NCI-H526 treated with DMSO at 0.1 percent for 48 hours (cell line): ENCODE results near the gene STXBP4.
"Not testable (repeated sequence)": the region's sequence is repeated elsewhere in the genome, so short reads cannot be mapped to it uniquely, and the experiment has no call there.

Experiments used
- DNase-seq: peaks from one replicate; lab custom pipeline; 2025; lab: John Stamatoyannopoulos, UW

The STXBP4 gene

DNA sequence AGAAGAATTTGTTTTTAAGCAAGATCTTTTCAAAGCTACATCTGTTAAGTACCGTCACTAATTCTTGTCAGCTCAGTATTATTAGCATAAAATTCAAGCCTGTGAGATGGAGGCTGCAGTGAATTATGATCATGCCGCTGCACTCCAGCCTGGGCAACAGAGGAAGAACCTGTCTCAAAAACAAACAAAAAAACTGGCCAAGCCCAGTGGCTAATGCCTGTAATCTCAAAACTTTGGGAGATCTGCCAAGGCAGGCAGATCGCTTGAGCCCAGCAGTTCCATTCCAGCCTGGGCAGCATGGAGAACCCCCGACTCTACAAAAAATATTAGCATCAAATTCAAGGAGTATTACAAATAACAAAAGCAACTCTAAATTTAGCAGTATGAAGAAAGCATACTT lies 88.0 kb downstream of the STXBP4 start:
- DNase-seq, result no peak

DNA sequence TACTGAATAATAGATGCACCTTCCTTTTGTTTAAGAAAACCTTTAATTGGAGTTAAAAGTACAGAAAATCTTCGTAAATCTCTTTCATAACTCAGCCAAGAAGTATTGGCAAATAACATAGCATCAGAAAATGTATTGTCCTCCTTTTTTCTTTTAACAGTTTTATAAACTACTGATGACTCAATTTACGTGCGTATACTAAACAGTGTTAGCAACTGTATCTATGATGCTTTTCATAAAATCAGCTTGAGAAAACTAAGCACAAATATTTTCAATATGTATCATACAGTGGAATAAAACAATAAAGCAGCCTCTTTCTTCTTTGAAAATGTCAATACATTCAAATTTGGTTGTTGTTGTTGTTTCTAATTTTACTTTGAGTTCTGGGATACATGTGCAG lies 88.6 kb downstream of the STXBP4 start:
- no peak for DNase-seq

DNA sequence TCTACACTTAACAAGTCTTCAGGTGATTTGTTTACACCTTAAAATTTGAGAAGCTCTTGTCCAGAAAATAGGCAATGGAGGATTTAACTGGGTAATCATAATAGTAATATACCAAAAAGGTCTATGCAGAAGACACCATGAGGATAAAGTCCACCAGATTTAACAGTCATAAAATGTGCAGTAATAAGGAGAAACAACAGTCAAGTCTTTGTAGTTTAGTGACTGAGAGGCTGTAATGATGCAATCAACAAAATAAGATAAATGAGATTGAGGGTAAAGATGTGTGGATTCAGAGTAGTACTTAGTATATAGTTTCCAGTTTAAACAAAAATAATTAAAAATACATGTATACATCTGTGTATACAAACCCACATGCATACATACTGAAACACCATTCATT lies 91.2 kb downstream of the STXBP4 start:
- no peak for DNase-seq

DNA sequence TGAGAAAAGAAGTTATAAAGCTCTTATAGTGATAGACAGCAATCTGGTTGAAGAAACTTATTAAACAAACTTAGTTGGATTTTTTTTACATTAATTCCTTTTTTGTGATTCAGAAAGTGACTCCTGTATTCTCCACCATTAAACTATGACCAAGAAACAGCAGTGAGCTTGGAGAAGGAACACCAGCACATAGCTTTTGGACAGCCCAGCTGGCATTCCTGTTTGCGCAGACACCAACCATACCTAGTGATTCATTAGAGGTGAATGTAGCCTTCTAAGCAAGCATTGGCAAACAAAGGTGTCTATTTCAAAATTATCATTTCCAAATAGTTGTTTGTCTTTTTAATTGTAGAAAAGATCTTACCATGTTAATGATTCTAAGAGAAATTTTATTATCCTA lies 94.4 kb downstream of the STXBP4 start:
- no peak for DNase-seq

DNA sequence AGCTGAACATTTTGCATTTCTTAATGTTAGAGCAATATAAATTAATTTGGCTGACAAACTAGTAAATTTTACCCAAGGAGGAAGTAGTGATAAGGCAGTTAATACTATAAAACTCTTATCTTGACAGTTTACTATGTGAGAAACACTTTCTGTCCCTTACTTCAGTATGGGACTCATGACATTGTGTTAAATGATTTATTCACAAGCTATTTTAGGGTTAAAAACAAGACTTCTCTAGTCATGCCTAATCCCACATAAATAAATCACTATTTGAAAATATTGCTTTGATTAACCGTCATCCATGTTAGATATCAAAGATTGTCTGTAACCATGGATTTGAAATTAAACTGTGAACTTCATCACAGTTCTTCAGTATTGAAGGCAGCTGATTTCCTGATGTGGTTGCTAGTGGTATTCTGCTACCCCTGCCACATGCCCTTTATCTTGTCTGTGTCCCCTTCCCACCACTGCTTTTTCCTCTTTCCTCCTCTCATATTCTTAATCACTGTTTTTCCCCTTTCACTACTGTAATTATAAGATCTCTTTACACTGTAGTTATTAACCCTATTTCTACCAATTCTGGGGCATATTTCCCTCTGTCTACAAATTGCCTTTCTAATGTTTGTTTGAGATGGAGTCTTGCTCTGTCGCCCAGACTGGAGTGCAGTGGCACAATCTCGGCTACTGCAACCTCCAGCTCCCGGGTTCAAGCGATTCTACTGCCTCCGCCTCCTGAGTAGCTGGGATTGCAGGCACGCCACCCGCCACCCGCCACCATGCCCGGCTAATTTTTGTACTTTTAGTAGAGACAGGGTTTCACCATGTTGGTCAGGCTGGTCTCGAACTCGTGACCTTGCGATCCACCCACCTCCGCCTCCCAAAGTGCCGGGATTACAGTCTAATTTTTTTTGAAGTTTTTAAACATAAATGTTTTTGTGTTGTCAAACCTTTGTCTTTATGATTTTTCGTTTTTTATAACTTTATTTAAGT lies 95.6 kb downstream of the STXBP4 start:
- DNase-seq, result no peak

DNA sequence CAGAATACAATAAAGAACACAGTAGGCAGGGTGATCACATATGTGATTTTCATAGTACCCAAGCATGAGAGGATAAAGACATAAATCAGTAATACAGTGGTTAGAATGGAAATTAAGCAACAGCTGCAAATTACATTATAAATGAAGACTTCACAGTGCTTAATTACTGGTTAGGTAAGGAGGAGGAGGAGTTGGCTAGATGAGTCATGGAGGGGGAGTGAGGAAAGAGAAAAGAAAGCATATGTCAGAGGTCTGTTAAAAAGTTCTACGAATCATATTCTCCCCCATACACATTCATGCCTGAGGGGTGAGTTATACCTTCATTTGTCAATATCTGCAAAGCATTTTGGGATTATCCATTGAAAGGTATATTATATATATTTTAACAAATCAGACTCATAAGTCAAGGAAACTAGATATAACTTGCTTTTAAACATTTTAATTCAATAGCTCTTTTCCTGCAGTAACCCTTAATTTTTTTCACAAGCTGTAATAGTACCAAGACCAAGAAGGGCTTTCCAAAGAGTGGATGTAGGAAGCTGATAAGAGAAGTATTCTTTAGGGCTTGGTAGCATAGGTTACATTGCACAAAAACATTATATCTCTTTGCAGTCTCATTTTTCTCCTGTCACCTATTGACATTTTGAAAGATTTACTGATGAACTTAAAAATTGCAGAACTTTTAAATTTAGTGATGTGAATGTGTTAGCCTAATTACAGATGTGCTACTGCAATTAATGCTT lies 99.3 kb downstream of the STXBP4 start:
- DNase-seq, result no peak

DNA sequence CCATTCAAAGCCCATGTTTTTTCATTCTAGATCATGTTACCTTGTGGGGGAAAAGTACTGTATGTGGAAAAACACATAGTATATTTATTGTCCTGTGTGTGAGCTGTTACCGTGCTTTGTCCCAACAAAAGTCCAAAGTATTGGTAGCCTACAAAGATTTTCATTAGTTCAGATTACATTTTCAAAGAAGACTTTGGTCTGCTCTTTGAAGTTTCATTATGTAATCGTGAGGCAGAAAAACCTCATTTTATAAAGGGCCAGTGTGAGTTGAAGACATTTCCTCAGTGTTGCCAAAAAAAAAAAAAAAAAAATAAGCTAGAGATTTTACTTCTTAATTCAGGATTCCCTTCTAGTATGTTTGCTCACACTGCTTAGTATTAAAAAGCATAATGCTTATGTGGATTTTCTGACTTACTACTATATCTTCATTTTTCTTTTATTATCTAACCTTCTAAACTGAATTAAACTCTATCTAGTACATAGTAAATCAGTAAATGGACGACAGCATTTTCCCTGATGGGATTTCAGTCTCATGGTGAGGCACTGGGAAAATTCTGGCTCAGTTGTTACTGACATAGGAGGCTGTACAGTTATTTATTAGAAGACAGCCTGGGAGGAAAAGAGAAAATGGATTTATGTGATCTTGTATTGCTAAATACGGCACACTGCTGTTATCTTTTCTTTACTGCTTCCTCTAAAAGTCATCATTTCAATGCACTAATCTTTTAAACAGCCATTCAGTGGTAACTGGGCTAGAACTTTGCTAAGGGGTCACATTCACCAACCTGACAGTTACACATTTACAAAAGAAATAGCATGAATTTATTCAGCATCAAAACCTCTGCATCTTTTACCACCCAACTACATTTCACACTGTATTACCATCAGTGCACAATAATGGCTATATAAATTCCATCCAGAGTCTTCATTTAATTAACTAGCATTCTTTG lies 100.6 kb downstream of the STXBP4 start:
- DNase-seq, result no peak

DNA sequence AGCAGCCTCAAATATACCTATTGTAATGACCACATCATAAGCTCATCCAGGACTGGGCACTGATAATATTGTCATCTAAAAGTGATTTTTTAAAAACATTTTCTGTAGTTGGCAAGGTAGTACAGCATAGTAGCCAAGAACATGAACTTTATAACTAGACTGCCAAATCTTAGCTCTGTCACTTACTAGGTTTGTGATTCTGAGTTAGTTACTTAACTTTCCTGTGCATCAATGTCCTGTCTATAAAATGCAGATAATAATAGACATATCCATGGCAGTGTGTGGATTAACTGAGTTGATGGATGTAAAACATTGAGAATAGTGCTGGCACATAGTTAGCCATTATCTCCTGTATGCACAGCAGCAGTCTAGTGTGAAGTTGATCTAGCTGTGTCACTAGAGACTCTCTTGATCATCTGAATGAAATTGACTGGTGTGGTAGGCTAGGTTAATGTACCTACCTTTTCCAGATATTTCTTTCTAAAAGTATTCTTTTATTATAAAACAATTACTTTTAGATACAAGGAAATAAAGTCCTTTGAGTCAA lies 101.5 kb downstream of the STXBP4 start:
- DNase-seq, result no peak

DNA sequence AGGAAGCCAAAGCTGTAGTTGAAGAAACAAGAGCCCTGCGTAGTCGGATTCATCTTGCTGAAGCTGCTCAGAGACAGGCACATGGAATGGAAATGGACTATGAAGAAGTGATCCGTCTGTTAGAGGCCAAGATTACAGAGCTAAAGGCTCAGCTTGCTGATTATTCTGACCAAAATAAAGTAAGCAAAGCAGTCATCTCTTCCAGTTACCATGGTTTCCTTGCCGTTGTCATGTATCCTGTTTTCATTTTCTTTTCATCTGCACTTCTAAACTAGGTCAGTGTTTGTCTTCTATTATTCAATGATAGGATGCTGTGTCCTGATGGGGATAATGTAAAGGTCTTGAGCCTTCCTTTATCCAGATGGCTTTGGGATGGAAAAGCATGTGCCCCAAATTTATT lies 104.3 kb downstream of the STXBP4 start:
- DNase-seq, result no peak

DNA sequence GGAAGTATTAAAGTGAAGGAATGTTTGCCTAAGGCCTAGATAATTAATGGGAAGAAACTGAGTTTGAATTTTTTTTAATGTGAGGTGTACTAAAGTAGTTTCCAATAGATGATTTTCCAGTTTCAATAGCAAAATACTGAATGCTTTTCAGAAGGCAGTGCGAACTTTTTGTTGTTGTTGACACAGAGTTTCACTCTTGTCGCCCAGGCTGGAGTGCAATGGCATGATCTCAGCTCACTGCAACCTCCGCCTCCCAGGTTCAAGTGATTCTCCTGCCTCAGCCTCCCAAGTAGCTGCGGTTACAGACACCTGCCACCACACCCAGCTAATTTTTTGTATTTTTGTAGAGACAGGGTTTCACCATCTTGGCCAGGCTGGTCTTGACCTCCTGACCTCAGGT lies 104.9 kb downstream of the STXBP4 start:
- not testable (repeated sequence) for DNase-seq

DNA sequence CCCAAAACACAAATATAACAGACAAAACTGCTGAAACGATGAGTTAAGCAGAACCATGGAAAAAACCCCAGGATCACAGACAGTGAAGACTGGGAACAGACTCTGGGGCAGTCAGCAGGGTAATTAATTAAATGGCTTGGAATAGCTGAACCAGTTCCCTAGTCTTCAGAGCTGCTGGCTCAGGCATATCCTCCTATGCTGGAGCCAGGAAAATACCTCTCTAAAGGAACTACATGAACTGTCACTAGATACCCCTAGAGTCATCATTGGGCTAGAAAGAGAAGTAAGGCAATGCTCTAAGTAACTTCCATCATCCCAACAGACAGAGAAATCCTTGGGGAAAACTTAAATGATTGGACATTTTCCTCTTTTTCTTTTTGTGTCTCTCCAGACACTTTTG lies 113.0 kb downstream of the STXBP4 start:
- DNase-seq, result no peak

DNA sequence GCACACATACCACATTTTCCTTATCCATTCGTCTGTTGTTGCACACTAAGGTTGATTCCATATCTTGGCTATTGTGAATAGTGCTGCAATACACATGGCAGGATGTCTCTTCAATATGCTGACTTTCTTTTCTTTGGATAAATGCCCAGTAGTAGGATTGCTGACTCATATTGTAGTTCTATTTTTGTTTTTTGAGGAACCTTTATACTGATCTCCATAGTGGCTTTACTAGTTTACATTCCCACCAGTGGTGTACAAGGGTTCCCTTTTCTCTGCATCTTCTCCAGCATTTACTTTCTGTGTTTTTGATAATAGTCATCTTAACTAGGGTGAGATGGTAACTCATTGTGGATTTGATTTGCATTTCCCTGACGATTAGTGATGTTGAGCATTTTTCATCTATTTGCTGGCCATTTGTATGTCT lies 118.1 kb downstream of the STXBP4 start:
- no peak for DNase-seq

DNA sequence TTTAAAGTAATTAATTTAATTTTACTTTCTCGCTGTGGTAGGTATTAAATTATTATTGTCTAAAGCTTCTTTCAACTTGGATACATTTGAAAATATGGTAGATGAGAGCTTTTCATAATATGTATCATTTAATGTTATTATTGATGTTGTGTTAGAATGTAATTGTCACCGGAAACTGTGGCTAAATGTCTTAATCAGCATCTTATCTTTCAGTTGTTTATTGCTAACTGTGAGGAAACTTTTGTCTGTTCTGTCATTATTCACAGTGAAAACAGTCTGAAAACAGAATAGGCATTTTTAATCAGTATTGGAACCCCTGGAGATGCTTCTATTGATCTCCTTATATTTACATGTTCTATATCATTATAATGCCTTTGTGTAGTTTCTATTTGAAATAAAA lies 120.7 kb downstream of the STXBP4 start:
- no peak for DNase-seq

DNA sequence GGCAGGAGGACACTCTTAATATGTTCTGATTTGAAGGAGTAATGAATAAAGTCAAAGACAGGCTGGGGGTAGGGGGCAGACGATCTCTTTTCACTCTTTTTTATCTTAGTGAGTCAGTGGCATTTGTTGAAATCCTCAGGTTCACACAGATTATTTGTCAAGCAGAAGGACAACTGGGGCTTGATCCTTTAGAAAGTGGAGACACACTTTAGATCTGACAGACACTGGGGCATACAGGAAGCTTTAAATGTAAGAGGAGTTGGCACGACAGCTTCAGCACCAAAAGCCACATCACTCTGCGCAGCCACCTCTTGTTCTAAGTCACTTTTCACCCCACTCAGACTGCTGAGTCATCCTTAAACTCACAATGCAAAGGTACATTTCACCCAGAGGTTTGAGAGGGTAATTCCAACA lies 121.5 kb downstream of the STXBP4 start:
- DNase-seq, result no peak

DNA sequence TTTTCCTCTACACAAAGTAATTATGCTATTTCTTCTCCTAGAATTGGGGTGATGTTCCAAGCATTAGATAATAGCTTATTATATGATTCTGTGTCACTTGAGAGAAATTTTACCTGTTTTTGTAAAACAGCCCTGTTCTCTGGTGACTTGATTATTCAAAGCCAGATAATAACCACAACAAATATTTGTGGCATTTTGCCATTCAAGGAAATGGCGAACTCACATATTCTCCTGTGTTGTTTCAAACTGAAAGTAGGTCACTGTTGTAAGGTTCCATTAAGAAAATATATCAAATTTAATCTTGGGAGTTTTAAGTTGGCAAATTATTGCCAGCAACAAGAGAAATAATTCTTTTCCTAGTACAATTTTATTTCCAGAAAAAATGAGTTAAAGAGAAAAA lies 124.8 kb downstream of the STXBP4 start:
- no peak for DNase-seq

DNA sequence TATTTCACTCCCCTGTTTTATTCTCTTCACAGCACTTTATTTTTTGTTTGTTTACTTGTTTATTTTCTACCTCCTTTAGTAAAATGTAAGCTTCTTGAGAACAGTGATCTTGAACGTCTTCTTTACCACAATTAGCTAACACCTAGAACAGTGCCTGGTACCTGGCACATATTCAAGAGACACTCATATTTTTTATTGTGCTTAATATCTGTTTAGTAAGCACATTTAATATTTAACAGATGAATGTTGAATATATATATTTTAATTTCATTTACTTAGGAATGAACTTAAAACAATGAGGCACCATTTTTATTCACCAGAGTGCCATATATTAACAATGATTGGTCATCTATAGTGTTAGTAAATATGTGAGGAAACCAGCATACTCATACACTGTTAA lies 130.2 kb downstream of the STXBP4 start:
- no peak for DNase-seq

DNA sequence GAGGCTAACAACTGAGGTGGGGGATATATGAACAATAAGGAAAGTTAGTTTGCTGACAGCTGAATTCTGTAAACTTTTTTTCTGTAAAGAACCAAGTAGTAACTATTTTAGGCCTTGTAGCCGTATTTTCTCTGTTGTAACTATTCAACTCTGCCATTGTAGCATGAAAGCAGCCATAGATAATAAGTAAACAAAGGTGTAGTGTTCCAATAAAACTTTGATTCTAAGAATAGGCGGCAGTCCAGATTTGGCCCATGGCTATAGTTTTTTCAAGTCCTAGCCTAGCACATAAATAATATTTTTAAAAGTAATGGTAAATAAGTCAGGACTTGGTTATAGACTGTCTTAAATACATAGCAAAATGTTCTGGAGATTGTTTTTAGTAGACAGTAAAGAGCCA lies 142.0 kb downstream of the STXBP4 start:
- DNase-seq, result no peak

DNA sequence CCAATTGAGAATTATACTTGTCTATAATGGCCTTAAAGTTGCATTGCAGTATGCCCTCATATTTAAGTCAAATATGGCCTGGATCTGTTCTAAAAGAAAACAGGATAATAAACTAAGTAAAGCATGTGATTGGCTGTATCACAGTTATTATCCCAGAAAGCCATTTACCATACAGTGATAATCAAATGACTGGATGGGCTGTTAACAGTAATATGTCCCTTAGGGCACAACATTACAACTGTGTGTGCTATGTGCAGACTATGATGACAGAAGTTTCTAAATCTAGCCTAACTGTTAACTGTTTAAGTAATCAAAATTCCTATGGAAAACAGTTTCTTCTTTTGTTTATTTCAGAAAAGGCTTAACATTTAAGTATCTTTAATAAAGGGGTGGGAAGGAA lies 145.7 kb downstream of the STXBP4 start:
- DNase-seq, result no peak

DNA sequence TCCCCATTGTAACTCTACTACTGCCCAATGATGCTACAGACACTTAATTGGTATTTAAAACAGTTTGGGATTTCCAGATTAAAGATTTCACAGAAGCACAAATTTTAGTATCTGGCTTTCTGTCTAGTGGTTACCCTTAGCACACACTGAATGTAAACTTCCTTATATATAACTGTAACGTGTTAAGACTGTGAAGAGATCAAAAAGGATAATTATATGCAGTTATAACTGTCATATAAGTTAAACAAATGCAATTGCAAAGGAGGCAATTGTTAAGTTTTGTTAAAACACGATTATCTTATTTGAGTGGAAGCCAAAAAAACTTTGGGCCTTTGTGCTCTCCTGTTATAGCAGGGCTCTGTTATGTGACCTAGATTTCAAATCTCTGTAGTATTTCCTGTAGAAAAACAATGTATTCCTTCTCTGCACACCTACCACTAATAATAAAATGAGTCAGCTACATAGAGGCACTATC lies 147.9 kb downstream of the STXBP4 start:
- no peak for DNase-seq

DNA sequence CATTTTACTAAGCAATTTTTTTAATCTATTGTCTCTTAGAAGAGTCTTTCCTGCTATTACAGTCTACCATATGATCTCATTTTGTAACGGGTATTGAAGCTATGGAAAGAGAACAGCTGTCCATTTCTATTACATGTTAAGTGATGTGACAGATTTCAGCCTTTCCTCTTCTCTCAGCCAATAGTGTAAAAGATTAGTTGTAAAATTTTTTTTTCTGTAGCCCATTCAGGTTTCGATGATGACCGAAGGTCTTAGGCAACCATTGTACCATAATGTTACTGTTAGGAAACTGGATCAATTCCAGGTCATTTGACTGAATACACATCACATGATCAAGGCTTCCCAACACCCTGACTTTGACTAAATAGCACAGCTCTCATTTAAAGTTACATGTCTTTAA lies 148.6 kb downstream of the STXBP4 start:
- peak; percentile 21 for DNase-seq

DNA sequence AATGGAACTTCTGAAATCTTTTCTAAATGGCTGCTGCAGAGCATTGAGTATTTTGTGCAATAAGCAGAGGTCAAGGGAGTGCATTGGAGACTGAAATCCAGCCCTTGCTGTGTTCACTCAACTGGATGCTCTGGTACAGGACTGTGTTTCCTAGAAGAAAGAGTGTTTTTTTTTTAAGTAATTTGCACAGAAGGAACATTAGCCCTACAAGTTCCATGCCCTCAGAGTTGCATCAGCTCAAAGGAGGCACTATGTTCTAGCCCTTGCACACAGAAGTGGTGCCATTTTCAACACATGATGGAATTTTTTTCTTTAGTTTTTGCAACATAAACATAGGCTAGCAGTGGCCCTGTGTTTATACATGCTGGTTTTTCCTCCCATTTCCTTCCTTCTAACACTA lies 152.1 kb downstream of the STXBP4 start:
- no peak for DNase-seq

DNA sequence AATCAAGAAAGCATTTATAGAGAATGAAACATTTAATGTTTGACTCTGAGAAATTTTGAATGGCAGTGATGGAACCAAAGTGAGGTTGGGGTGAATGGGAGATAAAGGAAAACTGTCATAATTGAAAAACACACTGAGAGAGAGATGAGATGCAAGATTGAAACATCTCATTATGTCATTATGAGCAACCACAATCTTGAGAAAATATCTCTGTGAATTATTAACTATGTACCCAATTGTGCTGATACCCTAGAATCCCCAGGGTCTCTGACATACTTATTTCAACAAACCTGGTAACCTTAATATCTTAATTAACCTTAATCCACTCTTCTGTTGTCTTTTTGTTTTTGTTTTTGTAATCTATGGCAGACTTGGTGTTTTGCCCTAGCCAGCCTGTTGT lies 152.7 kb downstream of the STXBP4 start:
- no peak for DNase-seq
